A549 (cell line): ENCODE results near the gene SRCIN1. TPM values are rescaled to one million over a fixed set of nuclear protein-coding genes. Genes with fewer than 3 reads are reported as not detected.

Source experiments
- ATAC-seq, 2 experiments: fragments of 200-7000 bp in 1 of 2; fragments of >200 bp in 1 of 2; cut with Nextera tagmentation in 1 of 2; cut with Tn5 transposase in 1 of 2; 3 replicates each; pipeline versions ENCODE4 v1.8.0 to v1.9.1; 2018 to 2020; ENCODE audit warnings: mild to moderate bottlenecking in 1 of 2, moderate library complexity in 1 of 2
- CTCF ChIA-PET: fragments of 300-600 bp; sonication (Branson Sonifier 250); formaldehyde crosslinking; extraction: SDS; loops from one replicate; lab custom pipeline; 2021; ENCODE audit warnings: antibody characterized with exemption, inconsistent platforms; lab: Yijun Ruan, JAX
- POLR2A ChIA-PET: fragments of 350-600 bp; formaldehyde crosslinking; extraction: SDS; loops from one replicate; lab custom pipeline; 2021; ENCODE audit warnings: antibody characterized with exemption, inconsistent platforms; lab: Yijun Ruan, JAX
- DNase-seq, 2 experiments: peaks; one replicate each; pipeline versions ENCODE4 v3.0.0 to v3.0.0-alpha.2; 2011 to 2016; ENCODE audit warnings: low read depth in 1 of 2, low spot score in 1 of 2
- FAIRE-seq: peaks from 2 replicates; lab custom pipeline; 2011; peaks lifted over from hg19 to GRCh38; lab: Jason Lieb, UNC
- H3K27ac ChIP-seq, 2 experiments: fragments of >200 bp; sonication (Bioruptor Twin); formaldehyde crosslinking; 3 replicates each; pipeline ENCODE4 v1.5.1; 2016 to 2017
- H3K4me1 ChIP-seq: fragments of >200 bp; sonication (Bioruptor Twin); formaldehyde crosslinking; 3 replicates; pipeline ENCODE4 v1.6.1; 2016
- H3K4me2 ChIP-seq: fragments of >200 bp; sonication (Bioruptor Twin); formaldehyde crosslinking; 3 replicates; pipeline ENCODE4 v1.6.1; 2016
- H3K4me3 ChIP-seq: fragments of >200 bp; sonication (Bioruptor Twin); formaldehyde crosslinking; 3 replicates; pipeline ENCODE4 v1.5.1; 2016
- H3K9me3 ChIP-seq: fragments of >200 bp; sonication (Bioruptor Twin); formaldehyde crosslinking; 3 replicates; pipeline ENCODE4 v1.6.1; 2016
- ATOH8 ChIP-seq: fragments of 250-450 bp; sonication (Bioruptor Pico); IDR thresholded peaks from 2 replicates; pipeline ENCODE4 v1.5.0; 2020; ENCODE audit warnings: low read depth, mild to moderate bottlenecking, moderate library complexity
- BHLHE40 ChIP-seq: IDR thresholded peaks from 2 replicates; pipeline ENCODE4 v1.6.1; 2012; ENCODE audit warnings: low read depth, low read length, inconsistent platforms
- CBX8 ChIP-seq: fragments of 200-600 bp; sonication (generic); IDR thresholded peaks from 2 replicates; pipeline ENCODE4 v1.6.1; 2016
- CHD4 ChIP-seq: fragments of 200-600 bp; sonication (generic); IDR thresholded peaks from 2 replicates; pipeline ENCODE4 v1.6.1; 2016; ENCODE audit warnings: antibody characterized with exemption, mild to moderate bottlenecking, borderline replicate concordance
- E2F6 ChIP-seq: IDR thresholded peaks from 2 replicates; pipeline ENCODE4 v1.6.1; 2012; ENCODE audit warnings: low read depth, borderline replicate concordance
- EHMT2 ChIP-seq: fragments of 200-600 bp; sonication (generic); IDR thresholded peaks from 2 replicates; pipeline ENCODE4 v1.6.1; 2016; ENCODE audit warnings: antibody characterized with exemption, low read depth, mild to moderate bottlenecking, moderate library complexity
- ELK1 ChIP-seq: fragments of 150-350 bp; IDR thresholded peaks from 2 replicates; pipeline ENCODE4 v1.6.1; 2014; ENCODE audit warnings: low read depth, mild to moderate bottlenecking, low read length
- GATA3 ChIP-seq: IDR thresholded peaks from 2 replicates; pipeline ENCODE4 v1.6.1; 2012; ENCODE audit warnings: borderline replicate concordance
- HDAC2 ChIP-seq: fragments of 200-600 bp; sonication (generic); IDR thresholded peaks from 2 replicates; pipeline ENCODE4 v1.6.1; 2016
- HEYL ChIP-seq: fragments of 250-450 bp; sonication (Bioruptor Pico); IDR thresholded peaks from 2 replicates; pipeline ENCODE4 v1.8.0; 2021; ENCODE audit warnings: mild to moderate bottlenecking, moderate library complexity
- HOXA7 ChIP-seq: fragments of 250-450 bp; sonication (Bioruptor Pico); IDR thresholded peaks from 2 replicates; pipeline ENCODE4 v1.5.0; 2020; ENCODE audit warnings: mild to moderate bottlenecking, moderate library complexity
- HOXB5 ChIP-seq: fragments of 250-450 bp; sonication (Bioruptor Pico); IDR thresholded peaks from 2 replicates; pipeline ENCODE4 v1.5.0; 2020; ENCODE audit warnings: mild to moderate bottlenecking, moderate library complexity
- JUNB ChIP-seq: fragments of >200 bp; sonication (Bioruptor Twin); formaldehyde crosslinking; IDR thresholded peaks from 2 replicates; pipeline ENCODE4 v1.6.1; 2016
- NPAS2 ChIP-seq: fragments of 250-450 bp; sonication (Bioruptor Pico); IDR thresholded peaks from 2 replicates; pipeline ENCODE4 v1.8.0; 2022; ENCODE audit warnings: mild to moderate bottlenecking, moderate library complexity, borderline replicate concordance
- NR3C1 ChIP-seq: fragments of >200 bp; sonication (Bioruptor Twin); formaldehyde crosslinking; IDR thresholded peaks from 3 replicates; pipeline ENCODE4 v1.6.1; 2017
- PBX3 ChIP-seq: IDR thresholded peaks from 2 replicates; pipeline ENCODE4 v1.6.1; 2012
- PHF8 ChIP-seq: fragments of 200-600 bp; sonication (generic); IDR thresholded peaks from 2 replicates; pipeline ENCODE4 v1.6.1; 2016; ENCODE audit warnings: low read depth, mild to moderate bottlenecking, antibody characterized with exemption, moderate library complexity, borderline replicate concordance
- RCOR1 ChIP-seq: fragments of 150-350 bp; IDR thresholded peaks from 2 replicates; pipeline ENCODE4 v1.6.1; 2014; ENCODE audit warnings: antibody characterized with exemption, low read length, low read depth
- SREBF2 ChIP-seq: fragments of 450-650 bp; IDR thresholded peaks from 2 replicates; pipeline ENCODE4 v1.6.1; 2014; ENCODE audit warnings: mild to moderate bottlenecking, moderate library complexity
- TFCP2L1 ChIP-seq: fragments of 250-450 bp; sonication (Bioruptor Pico); IDR thresholded peaks from 2 replicates; pipeline ENCODE4 v1.5.0; 2021; ENCODE audit warnings: mild to moderate bottlenecking
- ZC3H11A ChIP-seq: fragments of 450-650 bp; IDR thresholded peaks from 2 replicates; pipeline ENCODE4 v1.6.1; 2014; ENCODE audit warnings: antibody characterized with exemption, mild to moderate bottlenecking
- ZFP36 ChIP-seq: fragments of 450-650 bp; IDR thresholded peaks from 2 replicates; pipeline ENCODE4 v1.6.1; 2014; ENCODE audit warnings: borderline replicate concordance; ENCODE audit not compliant: partially characterized antibody
- ZSCAN20 ChIP-seq: fragments of 250-450 bp; sonication (Bioruptor Pico); IDR thresholded peaks from 2 replicates; pipeline ENCODE4 v1.8.0; 2022; ENCODE audit warnings: mild to moderate bottlenecking, moderate library complexity
- WGBS: methylation state at CpG from one replicate; pipeline ENCODE4 v1.1.6; 2017; ENCODE audit errors: missing lambda C conversion rate; 5-methylcytosine and 5-hydroxymethylcytosine counted together
- polyA plus RNA-seq, 4 experiments: library from polyadenylated mRNA; depleted of rRNA in 3 of 4; stranded (reverse); fragments of >200 nt; fragmentation: RNase III in 1 of 4; extraction: RNeasy Plus Mini Kit Qiagen cat#74134 plus additional on column Dnase treatment in 1 of 4; gene quantifications; 2 replicates in 3 of 4; 3 replicates in 1 of 4; pipeline ENCODE4 v1.2.3, GENCODE V29; 2011 to 2017

The SRCIN1 gene
- polyA plus RNA-seq, 2 of the 4 experiments (the other 2 are of a cell fraction) = 1.4 to 2.1 TPM

- no peaks in the 10 kb centered on the region for H3K9me3 ChIP-seq
- peaks cover 19% of the 10 kb centered on the region for H3K4me1 ChIP-seq
- POLR2A ChIA-PET = no interaction called here
- no peak overlapping the region for H3K4me2 ChIP-seq
- FAIRE-seq (no peak), DNase-seq (no peak), ATAC-seq (no peak)
- CTCF ChIA-PET = interaction anchor here (0.6 to 2.3 kb wide), 9 partner anchors 10 to 149 kb away, joined by 3 to 15 read pairs (median 6); no protein-coding TSS in a partner anchor
- peak overlapping the region in 1 of 2 experiments; percentile 38; a peak in 2 of 6 replicates for H3K27ac ChIP-seq
- H3K4me3 ChIP-seq = no peak overlapping the region
- TF ChIP-seq PBX3 (no peak), CBX8 (no peak), CHD4 (no peak), HOXB5 (CRISPR knock-in tag) (no peak), HOXA7 (CRISPR knock-in tag) (no peak), JUNB (no peak), NPAS2 (no peak), E2F6 (no peak), PHF8 (no peak), ZC3H11A (no peak), ZSCAN20 (CRISPR knock-in tag) (no peak), GATA3 (no peak), HEYL (CRISPR knock-in tag) (no peak), EHMT2 (no peak), SREBF2 (no peak), NR3C1 (no peak), ZFP36 (no peak), TFCP2L1 (no peak), HDAC2 (no peak)
- WGBS = 87% methylated on average over 13 of the region's 13 CpGs
Observed at GRCh38 chr17:38512473-38513058, 93.2 kb downstream of the SRCIN1 start.

- H3K4me2 ChIP-seq = peak overlapping the region; percentile 36
- FAIRE-seq (no peak), ATAC-seq (peak; percentile 2 to 43; a peak in 3 of 6 replicates), DNase-seq (no peak)
- TF ChIP-seq CHD4 = no peak
- TF ChIP-seq BHLHE40 = no peak
- no peak for TF ChIP-seq ELK1
- TF ChIP-seq EHMT2 = no peak
- TF ChIP-seq ATOH8 = no peak
- no peak for TF ChIP-seq RCOR1
- peaks cover 19% of the 10 kb centered on the region for H3K4me1 ChIP-seq
- H3K27ac ChIP-seq = peak overlapping the region in 1 of 2 experiments; percentile 38; a peak in 2 of 6 replicates
- H3K4me3 ChIP-seq = no peak overlapping the region
- no peaks in the 10 kb centered on the region for H3K9me3 ChIP-seq
- ChIA-PET CTCF (interaction anchor here (0.6 to 2.7 kb wide), 9 partner anchors 18 to 247 kb away, joined by 3 to 15 read pairs (median 4); no protein-coding TSS in a partner anchor), POLR2A (no interaction called here)
- WGBS = 65% methylated on average over 15 of the region's 15 CpGs
Observed at GRCh38 chr17:38511150-38512108, 94.3 kb downstream of the SRCIN1 start.
